HG02884 (cell line): ENCODE data around the gene ZSWIM6.

Source experiments
- ATAC-seq: cut with Tn5 transposase; IDR thresholded peaks from one replicate; pipeline ENCODE4 v1.9.1; 2021; ENCODE audit warnings: mild to moderate bottlenecking, moderate library complexity; ENCODE audit not compliant: unreplicated experiment

Gene ZSWIM6

GRCh38 chr5:61472172-61472958 lies 140.3 kb downstream of the ZSWIM6 start:
- ATAC-seq: no peak

- no peak for ATAC-seq
Measured at GRCh38 chr5:61474746-61475145, 142.7 kb downstream of the ZSWIM6 start.

GRCh38 chr5:61477788-61478187 lies 145.7 kb downstream of the ZSWIM6 start:
- ATAC-seq: no peak

GRCh38 chr5:61479850-61480614 lies 148.0 kb downstream of the ZSWIM6 start:
- no peak for ATAC-seq

- no peak for ATAC-seq
Measured at GRCh38 chr5:61482980-61483379, 150.9 kb downstream of the ZSWIM6 start.

GRCh38 chr5:61486476-61486875 lies 154.4 kb downstream of the ZSWIM6 start:
- no peak for ATAC-seq

GRCh38 chr5:61489574-61489973 lies 157.5 kb downstream of the ZSWIM6 start:
- ATAC-seq: no peak

- no peak for ATAC-seq
Measured at GRCh38 chr5:61491861-61492260, 159.8 kb downstream of the ZSWIM6 start.

- ATAC-seq: no peak
Measured at GRCh38 chr5:61493973-61494372, 161.9 kb downstream of the ZSWIM6 start.

GRCh38 chr5:61496446-61496845 lies 164.4 kb downstream of the ZSWIM6 start:
- ATAC-seq: no peak

GRCh38 chr5:61496860-61497259 lies 164.8 kb downstream of the ZSWIM6 start:
- ATAC-seq: no peak

GRCh38 chr5:61498121-61498520 lies 166.1 kb downstream of the ZSWIM6 start:
- no peak for ATAC-seq

GRCh38 chr5:61501971-61502370 lies 169.9 kb downstream of the ZSWIM6 start:
- ATAC-seq: no peak

- no peak for ATAC-seq
Measured at GRCh38 chr5:61504143-61504770, 172.2 kb downstream of the ZSWIM6 start.

- ATAC-seq: no peak
Measured at GRCh38 chr5:61505281-61505680, 173.2 kb downstream of the ZSWIM6 start.

- no peak for ATAC-seq
Measured at GRCh38 chr5:61507232-61507631, 175.2 kb downstream of the ZSWIM6 start.

GRCh38 chr5:61516946-61517345 lies 184.9 kb downstream of the ZSWIM6 start:
- ATAC-seq: no peak

GRCh38 chr5:61519728-61520277 lies 187.7 kb downstream of the ZSWIM6 start:
- no peak for ATAC-seq

GRCh38 chr5:61523073-61523472 lies 191.0 kb downstream of the ZSWIM6 start:
- ATAC-seq: no peak

GRCh38 chr5:61523997-61524396 lies 191.9 kb downstream of the ZSWIM6 start:
- no peak for ATAC-seq

- no peak for ATAC-seq
Measured at GRCh38 chr5:61525512-61526206, 193.6 kb downstream of the ZSWIM6 start.
